ENCODE results near the gene FOXJ1.

DNA sequence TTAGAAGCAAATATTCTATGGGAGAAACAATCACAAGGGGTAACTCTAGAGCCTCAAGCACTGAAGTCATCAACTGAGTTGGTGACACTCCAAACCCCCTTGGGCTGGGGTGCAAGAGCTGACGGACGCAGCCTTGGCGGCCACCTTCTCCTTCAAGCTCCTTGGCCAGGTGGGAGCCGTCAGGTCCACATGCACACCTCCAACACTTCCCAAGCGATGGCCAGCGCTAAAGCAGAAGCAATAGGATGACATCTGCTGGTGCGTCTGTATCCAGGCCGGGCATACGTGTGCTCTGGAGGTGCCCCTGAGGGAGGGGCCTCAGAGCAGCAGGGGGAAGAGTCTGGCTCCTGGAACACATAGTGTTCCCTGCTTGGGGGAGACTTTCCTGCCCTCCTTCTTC, 12.2 kb upstream of the FOXJ1 start:
- TF ChIP-seq POLR2AphosphoS5 (IDR thresholded peaks at IDR 0.05; ENCODE audit: low read depth, low read length) (no peak), POLR2A (IDR thresholded peaks at IDR 0.05; ENCODE audit: low read depth, low read length) (no peak), POU2F2 (IDR thresholded peaks at IDR 0.05; ENCODE audit: low read depth, low read length) (no peak)
